Aorta (tissue), 5 donors: ENCODE results near the gene FAM171A1. TPM values are rescaled to one million over a fixed set of nuclear protein-coding genes. Genes with fewer than 3 reads are reported as not detected.

Experiments
- ATAC-seq: fragments of 200-7000 bp; cut with Tn5 transposase; one replicate; pipeline ENCODE4 v1.9.1; 2022; ENCODE audit warnings: moderate library complexity; ENCODE audit not compliant: low FRiP score
- DNase-seq, 2 donors: peaks; one replicate each; pipeline ENCODE4 v3.0.0-alpha.2; 2020
- H3K27ac ChIP-seq, 2 donors: one replicate each; pipeline ENCODE4 v1.5.1; 2013; ENCODE audit warnings: low read length in 2 of 2, mild to moderate bottlenecking in 2 of 2, moderate library complexity in 2 of 2, control low read depth in 1 of 2, inconsistent platforms in 1 of 2, low read depth in 1 of 2
- H3K27me3 ChIP-seq, 2 donors: one replicate each; pipeline ENCODE4 v1.6.1; 2013; ENCODE audit warnings: control low read depth in 1 of 2, low read length in 1 of 2, mild to moderate bottlenecking in 1 of 2, moderate library complexity in 1 of 2; ENCODE audit not compliant: insufficient read depth in 2 of 2, control insufficient read depth in 1 of 2
- H3K36me3 ChIP-seq, 2 donors: one replicate each; pipeline ENCODE4 v1.6.1; 2013; ENCODE audit warnings: control low read depth in 1 of 2, low read length in 1 of 2, mild to moderate bottlenecking in 1 of 2; ENCODE audit not compliant: insufficient read depth in 2 of 2, control insufficient read depth in 1 of 2
- H3K4me1 ChIP-seq, 2 donors: one replicate each; pipeline ENCODE4 v1.6.1; 2013; ENCODE audit warnings: low read length in 2 of 2, control low read depth in 1 of 2, mild to moderate bottlenecking in 1 of 2, moderate library complexity in 1 of 2; ENCODE audit not compliant: insufficient read depth in 2 of 2, control insufficient read depth in 1 of 2
- H3K4me3 ChIP-seq, 2 donors: one replicate each; pipeline ENCODE4 v1.5.1; 2013; ENCODE audit warnings: low read length in 2 of 2, control low read depth in 1 of 2, mild to moderate bottlenecking in 1 of 2
- H3K9me3 ChIP-seq: one replicate; pipeline ENCODE4 v1.6.1; 2013; ENCODE audit warnings: mild to moderate bottlenecking, low read length; ENCODE audit not compliant: control insufficient read depth
- WGBS, 2 donors: extraction: QIAGEN DNeasy Blood & Tissue Kit; methylation state at CpG; one replicate each; pipeline ENCODE4 v1.1.7; 2013; 5-methylcytosine and 5-hydroxymethylcytosine counted together
- intact Hi-C, 2 donors: fragments of 100-400 bp; cut with DNase I; formaldehyde crosslinking; loops; one replicate each; pipeline versions ENCODE4 v1.14.2 to v1.15.0; 2022
- polyA plus RNA-seq, 2 donors: library from polyadenylated mRNA; stranded (reverse); fragments of 200-250 nt; gene quantifications; one replicate each; pipeline ENCODE4 v1.2.3, GENCODE V29; 2013
- total RNA-seq, 2 donors: library from RNA; stranded (reverse); fragmentation: NEBNext Ultra II Directional; extraction: Animal tissue kit (Norgen Biotek cat#: 25700); gene quantifications; one replicate each; pipeline ENCODE4 v1.2.1, GENCODE V29; 2021
- donor health status: healthy with polysubstance abuse.
- donor health status: Bipolar disorder and iron deficiency.
- donor health status: DM: no; HTN: no; CAD: no.
- donor health status: DM: no; HTN: no; CAD: no.
- donor health status: DM: yes; HTN: yes; CAD: no.

The FAM171A1 gene
- total and polyA plus RNA-seq, 4 donors = 2.8 to 21.4 (median 7.6) TPM

- WGBS, 2 donors = 17 to 18% methylated on average over 29 of the region's 29 CpGs
- Histone ChIP-seq H3K4me1 (no peaks in the 10 kb centered on the region), H3K27me3 (no peaks in the 10 kb centered on the region), H3K36me3 (no peaks in the 10 kb centered on the region), H3K27ac (no peak overlapping the region), H3K9me3 (no peaks in the 10 kb centered on the region), H3K4me3 (peak overlapping the region; percentile 95 to 100)
- DNase-seq (peak in 1 of 2 donors; percentile 72), ATAC-seq (peak; percentile 39)
- intact Hi-C loops = loop anchor here (2.0 to 5.0 kb wide), 2 partner anchors 109 to 157 kb away; no protein-coding TSS in a partner anchor
Measured at GRCh38 chr10:15369256-15370211, 1.6 kb downstream of the FAM171A1 start.

- DNase-seq = no peak
- H3K9me3 ChIP-seq = no peaks in the 10 kb centered on the region
- H3K36me3 ChIP-seq = no peaks in the 10 kb centered on the region
- WGBS, 2 donors = 72 to 82% methylated on average over 7 of the region's 7 CpGs
- no peak overlapping the region for H3K4me3 ChIP-seq
- intact Hi-C loops = no loop called here
- no peak for ATAC-seq
- H3K4me1 ChIP-seq = no peaks in the 10 kb centered on the region
- H3K27me3 ChIP-seq = no peaks in the 10 kb centered on the region
- H3K27ac ChIP-seq = no peak overlapping the region
Measured at GRCh38 chr10:15368101-15368855, 2.8 kb downstream of the FAM171A1 start.

GRCh38 chr10:15367296-15368085 lies 3.6 kb downstream of the FAM171A1 start:
- H3K27ac ChIP-seq = no peak overlapping the region
- no peaks in the 10 kb centered on the region for H3K27me3 ChIP-seq
- peak in 1 of 2 donors; percentile 31 for DNase-seq
- ATAC-seq = no peak
- no peaks in the 10 kb centered on the region for H3K9me3 ChIP-seq
- intact Hi-C loops = no loop called here
- no peaks in the 10 kb centered on the region for H3K4me1 ChIP-seq
- 94 to 95% methylated on average over 8 of the region's 8 CpGs for WGBS, 2 donors
- H3K36me3 ChIP-seq = no peaks in the 10 kb centered on the region
- H3K4me3 ChIP-seq = no peak overlapping the region

- H3K9me3 ChIP-seq = no peaks in the 10 kb centered on the region
- 88 to 91% methylated on average over 1 of the region's 1 CpG for WGBS, 2 donors
- no peak for ATAC-seq
- H3K27me3 ChIP-seq = no peaks in the 10 kb centered on the region
- H3K4me1 ChIP-seq = no peaks in the 10 kb centered on the region
- H3K36me3 ChIP-seq = no peaks in the 10 kb centered on the region
- no peak overlapping the region for H3K27ac ChIP-seq
- no peak for DNase-seq
- intact Hi-C loops = no loop called here
- H3K4me3 ChIP-seq = no peak overlapping the region
Measured at GRCh38 chr10:15365692-15366091, 5.4 kb downstream of the FAM171A1 start.

DNA sequence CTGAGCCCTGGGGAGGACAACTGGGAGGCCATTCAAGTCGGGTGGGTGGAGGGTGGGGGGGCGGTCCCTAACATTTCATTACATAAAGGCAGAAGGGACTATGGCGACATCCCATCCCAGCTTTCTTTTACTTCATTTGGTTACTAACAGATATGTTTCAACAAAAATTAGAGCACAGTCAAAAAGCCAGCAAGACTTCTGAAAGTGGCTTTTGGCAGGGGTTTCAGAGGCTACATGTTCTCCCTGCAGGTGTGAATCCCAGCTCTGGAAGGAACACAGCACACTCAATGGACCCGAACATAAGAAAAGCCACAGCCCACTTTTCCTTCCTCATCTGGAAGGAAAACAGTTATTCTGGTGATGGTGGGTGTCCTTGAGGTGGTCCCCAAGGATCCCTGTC lies 7.1 kb downstream of the FAM171A1 start:
- Histone ChIP-seq H3K4me1 (no peaks in the 10 kb centered on the region), H3K27me3 (no peaks in the 10 kb centered on the region), H3K27ac (no peak overlapping the region), H3K9me3 (no peaks in the 10 kb centered on the region), H3K36me3 (no peaks in the 10 kb centered on the region), H3K4me3 (no peak overlapping the region)
- ATAC-seq (no peak), DNase-seq (no peak)
- intact Hi-C loops = no loop called here
- WGBS, 2 donors = 92 to 96% methylated on average over 4 of the region's 4 CpGs

DNA sequence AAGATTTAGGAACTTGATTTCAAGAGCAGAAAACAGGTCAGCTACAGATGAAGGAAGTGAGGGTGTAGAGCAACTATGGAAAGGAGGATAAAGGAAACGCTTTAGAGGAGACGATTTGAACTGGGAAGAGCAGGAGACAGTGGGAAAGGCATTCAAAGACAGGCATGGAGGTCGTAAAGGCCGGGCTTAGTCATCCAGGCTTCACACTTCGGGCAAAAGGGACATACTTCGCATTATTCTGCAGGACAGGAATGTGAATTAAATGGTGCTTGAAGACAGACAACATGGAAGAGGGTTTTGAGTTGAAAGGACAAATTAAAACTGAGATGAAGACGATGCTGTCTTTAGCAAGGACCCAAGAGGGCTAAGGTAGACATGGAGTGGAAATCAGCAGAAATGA lies 8.1 kb downstream of the FAM171A1 start:
- Histone ChIP-seq H3K27me3 (no peaks in the 10 kb centered on the region), H3K27ac (no peak overlapping the region), H3K4me1 (no peaks in the 10 kb centered on the region), H3K9me3 (no peaks in the 10 kb centered on the region), H3K4me3 (no peak overlapping the region), H3K36me3 (no peaks in the 10 kb centered on the region)
- WGBS, 2 donors = 89 to 90% methylated on average over 7 of the region's 7 CpGs
- no peak for DNase-seq
- no peak for ATAC-seq
- intact Hi-C loops = no loop called here

GRCh38 chr10:15361131-15361530 lies 10.0 kb downstream of the FAM171A1 start:
- Histone ChIP-seq H3K36me3 (no peaks in the 10 kb centered on the region), H3K4me1 (no peaks in the 10 kb centered on the region), H3K27me3 (no peaks in the 10 kb centered on the region), H3K9me3 (no peaks in the 10 kb centered on the region), H3K4me3 (no peak overlapping the region), H3K27ac (no peak overlapping the region)
- ATAC-seq (no peak), DNase-seq (no peak)
- 87 to 92% methylated on average over 3 of the region's 3 CpGs for WGBS, 2 donors
- intact Hi-C loops = no loop called here

DNA sequence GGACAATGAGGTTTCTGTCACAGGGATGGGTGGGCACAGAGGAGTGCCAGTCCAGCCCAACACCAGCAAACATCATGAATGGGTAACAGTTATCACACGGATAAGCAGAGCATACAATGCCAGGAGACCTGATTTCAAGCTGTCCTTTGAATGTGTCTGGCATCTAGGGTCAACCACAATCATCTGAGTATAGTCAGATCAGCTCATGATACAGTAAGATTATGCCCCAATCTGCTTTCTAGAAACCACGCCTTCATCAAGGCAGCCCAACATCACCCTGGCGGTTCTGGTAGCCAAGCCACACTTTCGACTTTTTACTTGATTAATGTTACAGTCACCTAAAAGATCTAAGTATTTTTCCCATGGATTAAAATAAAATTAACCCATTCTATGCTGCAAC lies 10.5 kb downstream of the FAM171A1 start:
- 87 to 88% methylated on average over 4 of the region's 4 CpGs for WGBS, 2 donors
- DNase-seq (no peak), ATAC-seq (no peak)
- Histone ChIP-seq H3K27ac (no peak overlapping the region), H3K27me3 (no peaks in the 10 kb centered on the region), H3K9me3 (no peaks in the 10 kb centered on the region), H3K4me3 (no peak overlapping the region), H3K4me1 (no peaks in the 10 kb centered on the region), H3K36me3 (no peaks in the 10 kb centered on the region)
- intact Hi-C loops = no loop called here
